Measurements from ENCODE around the gene C20orf173. TPM values are rescaled to one million over a fixed set of nuclear protein-coding genes. Genes with fewer than 3 reads are reported as not detected.
A peak's percentile ranks its signal among the peaks of the same experiment; 100 is the strongest.

The C20orf173 gene
- total RNA-seq, 1 donor from 2014 or later: not detected

DNA sequence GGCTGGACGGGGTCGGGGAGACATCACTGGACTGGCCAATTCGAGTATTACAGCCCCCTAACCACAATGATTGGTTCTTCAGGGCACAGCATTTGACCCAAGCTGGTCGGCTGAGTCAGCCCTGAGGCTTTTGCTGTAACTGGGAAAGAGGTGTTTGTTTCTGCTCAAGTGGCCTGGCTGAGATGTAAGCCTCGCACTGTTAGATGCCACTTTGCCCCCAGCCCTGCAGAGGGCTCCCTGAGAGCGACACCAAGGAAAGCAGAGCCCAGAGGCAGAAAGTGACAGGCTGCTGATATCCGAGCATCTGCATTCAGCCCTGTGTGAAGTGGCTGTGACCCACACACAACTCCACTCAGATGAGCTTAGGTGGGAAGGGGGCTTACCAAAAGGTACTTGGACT is 31.8 kb upstream of the C20orf173 start:
- Histone ChIP-seq H3K27me3 (ENCODE audit: insufficient read depth, low read length) (no peaks in the 10 kb centered on the region), H3K4me2 (ENCODE audit: low read length) (no peak overlapping the region), H4K20me1 (ENCODE audit: insufficient read depth, low read length) (peaks cover 3% of the 10 kb centered on the region), H2AFZ (ENCODE audit: low read depth, low read length) (no peak overlapping the region), H3K9ac (ENCODE audit: low read length) (no peak overlapping the region), H3K27ac (ENCODE audit: low read depth, low read length) (no peak overlapping the region), H3K4me1 (ENCODE audit: insufficient read depth, low read length) (peaks cover 5% of the 10 kb centered on the region), H3K9me3 (ENCODE audit: insufficient read depth, low read depth, low read length) (no peaks in the 10 kb centered on the region), H3K79me2 (ENCODE audit: insufficient read depth, low read length) (no peaks in the 10 kb centered on the region), H3K36me3 (ENCODE audit: insufficient read depth, low read length) (no peaks in the 10 kb centered on the region), H3K4me3 (ENCODE audit: insufficient read depth, low read depth, low read length) (no peak overlapping the region)
- no peak for TF ChIP-seq EZH2 (IDR thresholded peaks at IDR 0.05; ENCODE audit: insufficient read depth, low read length)
- TF ChIP-seq, protein P1, sequence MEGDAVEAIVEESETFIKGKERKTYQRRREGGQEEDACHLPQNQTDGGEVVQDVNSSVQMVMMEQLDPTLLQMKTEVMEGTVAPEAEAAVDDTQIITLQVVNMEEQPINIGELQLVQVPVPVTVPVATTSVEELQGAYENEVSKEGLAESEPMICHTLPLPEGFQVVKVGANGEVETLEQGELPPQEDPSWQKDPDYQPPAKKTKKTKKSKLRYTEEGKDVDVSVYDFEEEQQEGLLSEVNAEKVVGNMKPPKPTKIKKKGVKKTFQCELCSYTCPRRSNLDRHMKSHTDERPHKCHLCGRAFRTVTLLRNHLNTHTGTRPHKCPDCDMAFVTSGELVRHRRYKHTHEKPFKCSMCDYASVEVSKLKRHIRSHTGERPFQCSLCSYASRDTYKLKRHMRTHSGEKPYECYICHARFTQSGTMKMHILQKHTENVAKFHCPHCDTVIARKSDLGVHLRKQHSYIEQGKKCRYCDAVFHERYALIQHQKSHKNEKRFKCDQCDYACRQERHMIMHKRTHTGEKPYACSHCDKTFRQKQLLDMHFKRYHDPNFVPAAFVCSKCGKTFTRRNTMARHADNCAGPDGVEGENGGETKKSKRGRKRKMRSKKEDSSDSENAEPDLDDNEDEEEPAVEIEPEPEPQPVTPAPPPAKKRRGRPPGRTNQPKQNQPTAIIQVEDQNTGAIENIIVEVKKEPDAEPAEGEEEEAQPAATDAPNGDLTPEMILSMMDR (IDR thresholded peaks at IDR 0.05; ENCODE audit: insufficient read depth, low read depth, low read length): peak; percentile 13
- no peak for FAIRE-seq
- peak; percentile 38 for DNase-seq (ENCODE audit: low read depth)
- Mint-ChIP-seq H3K9me3 (ENCODE audit: unreplicated experiment) (peaks cover 4% of the 10 kb centered on the region), H3K36me3 (ENCODE audit: low read depth, unreplicated experiment) (peaks cover 27% of the 10 kb centered on the region), H3K4me3 (ENCODE audit: unreplicated experiment) (no peak overlapping the region), H3K4me1 (ENCODE audit: low read depth, unreplicated experiment) (peaks cover 7% of the 10 kb centered on the region), H3K27me3 (ENCODE audit: low read depth, unreplicated experiment) (no peaks in the 10 kb centered on the region), H3K27ac (ENCODE audit: unreplicated experiment) (no peak overlapping the region)

DNA sequence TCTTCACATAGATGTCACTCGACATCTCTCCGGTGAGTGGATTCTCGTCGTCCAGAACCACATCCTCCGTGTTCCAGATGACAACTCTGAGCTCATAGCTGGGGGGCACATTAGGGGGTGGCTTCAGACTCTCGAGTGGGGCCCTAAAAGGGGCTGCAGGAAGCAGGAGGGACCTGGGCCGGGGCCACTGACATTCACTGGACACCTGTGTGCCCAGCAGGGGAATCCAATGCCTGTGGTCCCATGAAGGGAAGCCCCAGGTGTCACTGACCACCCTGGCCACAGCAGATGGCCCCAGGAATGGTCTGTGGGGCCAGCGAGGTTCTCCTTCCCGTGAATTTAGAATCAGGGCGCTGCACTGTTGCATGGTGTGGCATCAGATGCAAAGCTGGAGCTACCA is 31.1 kb upstream of the C20orf173 start:
- no peak overlapping the region for H3K4me2 ChIP-seq (ENCODE audit: low read length)
- H3K4me1 Mint-ChIP-seq (ENCODE audit: low read depth, unreplicated experiment): peaks cover 7% of the 10 kb centered on the region
- no peak overlapping the region for H3K4me3 Mint-ChIP-seq (ENCODE audit: unreplicated experiment)
- H3K9me3 Mint-ChIP-seq (ENCODE audit: unreplicated experiment): peaks cover 2% of the 10 kb centered on the region
- H3K27me3 ChIP-seq (ENCODE audit: insufficient read depth, low read length): no peaks in the 10 kb centered on the region
- H4K20me1 ChIP-seq (ENCODE audit: insufficient read depth, low read length): peaks cover 3% of the 10 kb centered on the region
- H3K4me1 ChIP-seq (ENCODE audit: insufficient read depth, low read length): peaks cover 5% of the 10 kb centered on the region
- H3K79me2 ChIP-seq (ENCODE audit: insufficient read depth, low read length): no peaks in the 10 kb centered on the region
- H3K4me3 ChIP-seq (ENCODE audit: insufficient read depth, low read depth, low read length): no peak overlapping the region
- H2AFZ ChIP-seq (ENCODE audit: low read depth, low read length): no peak overlapping the region
- FAIRE-seq (no peak), DNase-seq (ENCODE audit: low read depth) (no peak)
- no peak overlapping the region for H3K27ac ChIP-seq (ENCODE audit: low read depth, low read length)
- no peak overlapping the region for H3K9ac ChIP-seq (ENCODE audit: low read length)
- no peaks in the 10 kb centered on the region for H3K27me3 Mint-ChIP-seq (ENCODE audit: low read depth, unreplicated experiment)
- peaks cover 35% of the 10 kb centered on the region for H3K36me3 Mint-ChIP-seq (ENCODE audit: low read depth, unreplicated experiment)
- H3K9me3 ChIP-seq (ENCODE audit: insufficient read depth, low read depth, low read length): no peaks in the 10 kb centered on the region
- no peaks in the 10 kb centered on the region for H3K36me3 ChIP-seq (ENCODE audit: insufficient read depth, low read length)
- TF ChIP-seq EZH2 (IDR thresholded peaks at IDR 0.05; ENCODE audit: insufficient read depth, low read length): no peak
- TF ChIP-seq, protein P1 (IDR thresholded peaks at IDR 0.05; ENCODE audit: insufficient read depth, low read depth, low read length): no peak
- no peak overlapping the region for H3K27ac Mint-ChIP-seq (ENCODE audit: unreplicated experiment)

DNA sequence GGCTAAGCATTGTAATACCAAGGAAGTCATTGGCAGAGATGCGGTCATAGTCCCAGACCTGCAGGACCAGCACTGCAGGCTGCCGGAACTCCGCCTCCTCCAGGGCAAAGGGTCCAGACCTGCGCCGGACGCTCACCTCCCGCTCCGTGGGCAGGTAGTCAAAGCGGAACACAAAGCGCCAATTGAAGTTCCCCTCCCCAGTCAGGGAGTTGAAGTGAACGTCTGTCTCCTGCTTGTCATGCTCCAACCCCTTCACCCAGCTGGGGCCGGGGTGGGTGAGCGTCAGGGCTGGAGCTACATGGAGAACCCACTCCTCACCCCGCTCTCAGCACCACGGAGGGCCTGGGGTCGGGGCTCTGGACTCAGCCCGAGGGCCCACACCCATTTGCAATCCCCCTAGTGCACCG is 30.7 kb upstream of the C20orf173 start:
- peaks cover 3% of the 10 kb centered on the region for H3K36me3 ChIP-seq (ENCODE audit: insufficient read depth, low read length)

More for the DNA sequence above, 30.7 kb upstream of the C20orf173 start:
- Mint-ChIP-seq H3K4me1 (ENCODE audit: low read depth, unreplicated experiment) (peaks cover 7% of the 10 kb centered on the region), H3K27ac (ENCODE audit: unreplicated experiment) (no peak overlapping the region), H3K36me3 (ENCODE audit: low read depth, unreplicated experiment) (peaks cover 38% of the 10 kb centered on the region), H3K27me3 (ENCODE audit: low read depth, unreplicated experiment) (no peaks in the 10 kb centered on the region), H3K9me3 (ENCODE audit: unreplicated experiment) (peaks cover 2% of the 10 kb centered on the region), H3K4me3 (ENCODE audit: unreplicated experiment) (no peak overlapping the region)
- no peak overlapping the region for H3K4me2 ChIP-seq (ENCODE audit: low read length)
- no peaks in the 10 kb centered on the region for H3K79me2 ChIP-seq (ENCODE audit: insufficient read depth, low read length)
- TF ChIP-seq, protein P1 (IDR thresholded peaks at IDR 0.05; ENCODE audit: insufficient read depth, low read depth, low read length): no peak
- peaks cover 3% of the 10 kb centered on the region for H4K20me1 ChIP-seq (ENCODE audit: insufficient read depth, low read length)
- no peak overlapping the region for H2AFZ ChIP-seq (ENCODE audit: low read depth, low read length)
- peaks cover 5% of the 10 kb centered on the region for H3K4me1 ChIP-seq (ENCODE audit: insufficient read depth, low read length)
- DNase-seq (ENCODE audit: low read depth): no peak
- no peak overlapping the region for H3K27ac ChIP-seq (ENCODE audit: low read depth, low read length)
- FAIRE-seq: no peak
- no peak overlapping the region for H3K4me3 ChIP-seq (ENCODE audit: insufficient read depth, low read depth, low read length)
- H3K27me3 ChIP-seq (ENCODE audit: insufficient read depth, low read length): no peaks in the 10 kb centered on the region
- H3K9me3 ChIP-seq (ENCODE audit: insufficient read depth, low read depth, low read length): no peaks in the 10 kb centered on the region
- no peak overlapping the region for H3K9ac ChIP-seq (ENCODE audit: low read length)

Data from astrocyte (in vitro differentiated cells and primary cell).